Transverse colon (tissue), 4 donors: ENCODE data around the gene RUNDC3A.

Source experiments
- EP300 ChIP-seq: sonication (generic); formaldehyde crosslinking; IDR thresholded peaks from one replicate; pipeline ENCODE4 v1.6.1; 2017; ENCODE audit warnings: antibody characterized with exemption, low read depth
- POLR2A ChIP-seq: fragments of 450-650 bp; IDR thresholded peaks from one replicate; pipeline ENCODE4 v1.6.1; 2016; ENCODE audit warnings: antibody characterized with exemption, mild to moderate bottlenecking, moderate library complexity
- POLR2AphosphoS5 ChIP-seq, 3 donors: sonication (generic); formaldehyde crosslinking; IDR thresholded peaks; one replicate each; pipeline ENCODE4 v1.6.1; 2016; ENCODE audit warnings: antibody characterized with exemption in 3 of 3
- TF ChIP-seq, protein P1 (sequence below), 5 experiments: fragments of 200-600 bp in 3 of 5; fragments of 450-650 bp in 2 of 5; sonication (generic) in 3 of 5; IDR thresholded peaks; 1 replicate in 2 of 5; 2 replicates in 3 of 5; pipeline ENCODE4 v1.5.1; 2016 to 2017; ENCODE audit warnings: antibody characterized with exemption in 5 of 5, inconsistent platforms in 3 of 5, mild to moderate bottlenecking in 2 of 5, moderate library complexity in 1 of 5

DNA sequence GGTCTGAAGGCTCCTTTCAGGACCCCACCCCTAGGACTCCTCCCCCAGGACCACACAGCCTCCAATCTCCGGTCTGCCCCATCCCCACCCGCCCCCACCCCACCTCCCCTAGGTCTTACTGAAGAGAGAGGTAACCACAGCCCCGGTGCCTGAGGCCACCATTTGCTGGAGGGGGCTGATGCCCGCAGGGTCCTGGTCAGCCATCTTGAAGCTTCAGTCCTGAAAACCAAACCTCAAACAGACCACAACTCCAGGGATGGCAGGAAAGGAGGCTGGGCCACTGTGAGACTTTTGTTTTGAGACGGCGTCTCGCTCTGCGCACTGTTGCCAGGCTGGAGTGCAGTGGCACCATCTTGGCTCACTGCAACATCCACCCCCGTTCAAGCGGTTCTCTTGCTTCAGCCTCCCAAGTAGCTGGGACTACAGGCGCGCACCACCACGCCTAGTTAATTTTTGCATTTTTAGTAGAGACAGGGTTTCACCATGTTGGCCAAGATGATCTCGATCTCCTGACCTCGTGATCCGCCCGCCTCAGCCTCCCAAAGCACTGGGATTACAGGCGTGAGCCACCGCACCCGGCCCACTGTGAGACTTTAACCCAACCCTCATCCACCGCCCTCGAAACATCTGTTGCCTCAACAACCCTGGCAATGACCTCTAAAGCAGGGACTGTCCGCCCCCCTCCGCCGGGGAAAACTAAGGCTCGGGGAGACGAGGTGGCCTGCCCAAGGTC lies 15.1 kb downstream of the RUNDC3A start:
- TF ChIP-seq, protein P1, sequence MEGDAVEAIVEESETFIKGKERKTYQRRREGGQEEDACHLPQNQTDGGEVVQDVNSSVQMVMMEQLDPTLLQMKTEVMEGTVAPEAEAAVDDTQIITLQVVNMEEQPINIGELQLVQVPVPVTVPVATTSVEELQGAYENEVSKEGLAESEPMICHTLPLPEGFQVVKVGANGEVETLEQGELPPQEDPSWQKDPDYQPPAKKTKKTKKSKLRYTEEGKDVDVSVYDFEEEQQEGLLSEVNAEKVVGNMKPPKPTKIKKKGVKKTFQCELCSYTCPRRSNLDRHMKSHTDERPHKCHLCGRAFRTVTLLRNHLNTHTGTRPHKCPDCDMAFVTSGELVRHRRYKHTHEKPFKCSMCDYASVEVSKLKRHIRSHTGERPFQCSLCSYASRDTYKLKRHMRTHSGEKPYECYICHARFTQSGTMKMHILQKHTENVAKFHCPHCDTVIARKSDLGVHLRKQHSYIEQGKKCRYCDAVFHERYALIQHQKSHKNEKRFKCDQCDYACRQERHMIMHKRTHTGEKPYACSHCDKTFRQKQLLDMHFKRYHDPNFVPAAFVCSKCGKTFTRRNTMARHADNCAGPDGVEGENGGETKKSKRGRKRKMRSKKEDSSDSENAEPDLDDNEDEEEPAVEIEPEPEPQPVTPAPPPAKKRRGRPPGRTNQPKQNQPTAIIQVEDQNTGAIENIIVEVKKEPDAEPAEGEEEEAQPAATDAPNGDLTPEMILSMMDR (IDR thresholded peaks at IDR 0.05), result no peak
- TF ChIP-seq POLR2A (no peak), EP300 (no peak), POLR2AphosphoS5 (IDR thresholded peaks at IDR 0.05) (no peak)
